Esophagus squamous epithelium (tissue), 4 donors: ENCODE data around the gene HSPA14.

Source experiments
- CTCF ChIP-seq, 6 experiments: fragments of 450-650 bp in 4 of 6; fragments of 200-600 bp in 2 of 6; sonication (generic) in 2 of 6; IDR thresholded peaks; one replicate each; pipeline ENCODE4 v1.5.1; 2016 to 2019; ENCODE audit warnings: antibody characterized with exemption in 6 of 6, mild to moderate bottlenecking in 4 of 6, moderate library complexity in 4 of 6
- POLR2A ChIP-seq, 4 donors: fragments of 450-650 bp; IDR thresholded peaks; one replicate each; pipeline ENCODE4 v1.6.1; 2017; ENCODE audit warnings: antibody characterized with exemption in 4 of 4, mild to moderate bottlenecking in 4 of 4, moderate library complexity in 3 of 4

DNA sequence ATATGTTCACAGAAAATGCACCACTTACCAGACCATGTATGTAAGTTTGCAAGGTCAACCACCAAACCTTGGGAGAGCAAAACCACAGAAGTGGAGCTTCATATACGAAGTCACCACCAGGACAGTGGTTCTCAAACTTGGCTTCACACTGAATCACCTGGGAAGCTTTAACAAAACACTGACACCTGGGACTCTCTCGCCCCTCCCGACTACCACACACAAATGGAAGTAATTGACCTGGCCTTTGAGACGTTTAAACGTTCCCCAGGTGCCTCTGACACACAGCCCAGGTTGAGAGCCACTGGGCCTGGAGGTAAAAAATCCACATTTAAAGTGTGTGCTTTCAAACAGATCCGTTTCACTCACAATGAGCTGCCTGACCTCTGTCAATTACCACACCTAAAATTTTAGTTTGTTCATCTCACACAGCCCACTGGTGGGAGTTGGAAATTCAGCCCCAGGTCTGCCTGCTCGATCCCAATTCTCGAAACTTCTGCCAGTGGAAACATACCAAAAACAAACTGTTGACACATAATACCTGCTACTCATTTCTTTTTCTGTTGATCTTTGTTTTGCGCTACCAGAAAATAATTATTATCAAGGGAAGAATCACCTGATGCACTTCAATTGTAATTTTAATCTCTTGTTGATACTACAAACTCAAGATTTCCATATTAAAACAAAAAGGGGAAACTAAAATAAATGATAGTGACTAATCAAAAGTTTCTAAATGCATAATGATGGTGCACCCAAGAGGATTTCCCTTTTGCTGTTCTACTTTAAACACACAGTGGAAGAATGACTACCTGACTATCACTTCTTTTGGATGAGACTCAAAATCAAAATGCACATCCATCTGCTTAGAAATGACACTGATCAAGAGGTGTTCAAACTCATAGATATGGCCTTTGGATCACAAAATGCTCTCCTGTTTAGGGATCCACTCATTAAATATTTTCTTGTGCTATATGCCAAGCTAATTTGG is 26.8 kb upstream of the HSPA14 start:
- TF ChIP-seq CTCF (IDR thresholded peaks at IDR 0.05) (no peak), POLR2A (IDR thresholded peaks at IDR 0.05) (no peak)
